Fibroblast of lung (primary cell): ENCODE data around the gene RABGAP1L. TPM values are rescaled to one million over a fixed set of nuclear protein-coding genes. Genes with fewer than 3 reads are reported as not detected.
A peak's percentile ranks its signal among the peaks of the same experiment; 100 is the strongest.

Experiments
- DNase-seq, 2 donors: peaks; one replicate each; pipeline versions ENCODE4 v3.0.0 to v3.0.0-alpha.2; 2010; ENCODE audit warnings: low read depth in 2 of 2
- H2AFZ ChIP-seq: 2 replicates; pipeline ENCODE4 v1.5.1; 2012; ENCODE audit warnings: low read length, control low read depth, inconsistent platforms
- H3K27ac ChIP-seq: 2 replicates; pipeline ENCODE4 v1.5.1; 2011; ENCODE audit warnings: low read length, control low read depth; ENCODE audit not compliant: insufficient read depth
- H3K27me3 ChIP-seq: 2 replicates; pipeline ENCODE4 v1.5.1; 2011; ENCODE audit warnings: mild to moderate bottlenecking, low read length; ENCODE audit not compliant: control insufficient read depth, insufficient read depth
- H3K36me3 ChIP-seq: 2 replicates; pipeline ENCODE4 v1.5.1; 2011; ENCODE audit warnings: low read length; ENCODE audit not compliant: control insufficient read depth, insufficient read depth
- H3K4me1 ChIP-seq: 2 replicates; pipeline ENCODE4 v1.5.1; 2011; ENCODE audit warnings: low read length; ENCODE audit not compliant: control insufficient read depth, insufficient read depth; ENCODE audit errors: extremely low read depth
- H3K4me2 ChIP-seq: 2 replicates; pipeline ENCODE4 v1.5.1; 2011; ENCODE audit warnings: low read length, control low read depth; ENCODE audit not compliant: insufficient read depth; ENCODE audit errors: extremely low read depth
- H3K4me3 ChIP-seq, 4 experiments: fragments of 200-600 bp in 1 of 4; sonication (generic) in 1 of 4; replicated peaks in 1 of 4; 2 replicates each; pipeline ENCODE4 v1.5.1; 2011 to 2016; ENCODE audit warnings: low read length in 4 of 4, low read depth in 3 of 4, mild to moderate bottlenecking in 3 of 4, control low read depth in 2 of 4, inconsistent platforms in 1 of 4, mixed read lengths in 1 of 4; ENCODE audit not compliant: insufficient read depth in 1 of 4; ENCODE audit errors: control extremely low read depth in 1 of 4
- H3K79me2 ChIP-seq: 2 replicates; pipeline ENCODE4 v1.5.1; 2012; ENCODE audit warnings: mild to moderate bottlenecking, low read length, inconsistent platforms; ENCODE audit not compliant: control insufficient read depth, insufficient read depth
- H3K9ac ChIP-seq: 2 replicates; pipeline ENCODE4 v1.5.1; 2011; ENCODE audit warnings: mild to moderate bottlenecking, low read length, control low read depth; ENCODE audit not compliant: insufficient read depth
- H3K9me3 ChIP-seq: 2 replicates; pipeline ENCODE4 v1.5.1; 2012; ENCODE audit warnings: low read depth, low read length; ENCODE audit not compliant: control insufficient read depth, insufficient read depth
- H4K20me1 ChIP-seq: 2 replicates; pipeline ENCODE4 v1.5.1; 2011; ENCODE audit warnings: low read length; ENCODE audit not compliant: control insufficient read depth, insufficient read depth; ENCODE audit errors: extremely low read depth
- EZH2 ChIP-seq: IDR thresholded peaks from 2 replicates; pipeline ENCODE4 v1.5.1; 2012; ENCODE audit warnings: low read length, control low read depth, mild to moderate bottlenecking; ENCODE audit errors: missing control alignments
- polyA plus RNA-seq, 2 donors: library from polyadenylated mRNA; depleted of rRNA in 1 of 2; stranded (reverse) in 1 of 2; unstranded in 1 of 2; fragments of >200 nt; gene quantifications; 2 replicates each; pipeline ENCODE4 v1.2.1, GENCODE V29; 2011 to 2012; ENCODE audit warnings: missing spikeins in 1 of 2
- total RNA-seq: library from RNA; depleted of rRNA; stranded (reverse); fragments of >200 nt; gene quantifications from 2 replicates; pipeline ENCODE4 v1.2.1, GENCODE V29; 2014
- TF ChIP-seq, protein P1 (sequence below), 2 donors: IDR thresholded peaks in 1 of 2; conservative IDR thresholded peaks in 1 of 2; 1 replicate in 1 of 2; 2 replicates in 1 of 2; pipeline ENCODE4 v1.5.1; 2011 to 2012; ENCODE audit warnings: low read length in 2 of 2, control low read depth in 1 of 2, inconsistent platforms in 1 of 2, low read depth in 1 of 2, mild to moderate bottlenecking in 1 of 2

Gene RABGAP1L
- total and polyA plus RNA-seq, 2 donors (not counting 1 experiment from before 2014, with no cell fraction given), result 33.8 to 36.5 TPM

DNA sequence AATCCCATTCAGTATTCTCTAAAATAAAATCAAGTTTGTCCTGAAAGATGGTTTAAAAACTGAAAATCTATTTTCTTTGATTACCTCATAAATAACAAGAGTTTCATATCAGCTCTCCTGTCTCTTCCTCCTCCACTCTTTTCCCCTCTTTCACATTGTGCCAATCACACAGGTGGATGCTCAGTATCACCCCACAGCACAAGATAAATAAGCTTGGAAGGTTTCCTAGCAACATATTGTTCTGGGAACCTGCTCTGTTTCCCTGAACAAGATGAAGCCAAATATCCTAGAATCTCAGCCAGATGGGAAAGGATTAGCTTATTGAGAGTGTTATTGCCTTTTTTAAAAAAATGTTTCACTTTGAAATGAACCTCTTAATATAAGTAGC, 794.7 kb downstream of the RABGAP1L start:
- H3K4me3 ChIP-seq, result no peak overlapping the region
- H3K9me3 ChIP-seq, result no peaks in the 10 kb centered on the region
- no peak overlapping the region for H3K9ac ChIP-seq
- DNase-seq, result no peak
- no peaks in the 10 kb centered on the region for H3K36me3 ChIP-seq
- no peaks in the 10 kb centered on the region for H4K20me1 ChIP-seq
- TF ChIP-seq, protein P1, sequence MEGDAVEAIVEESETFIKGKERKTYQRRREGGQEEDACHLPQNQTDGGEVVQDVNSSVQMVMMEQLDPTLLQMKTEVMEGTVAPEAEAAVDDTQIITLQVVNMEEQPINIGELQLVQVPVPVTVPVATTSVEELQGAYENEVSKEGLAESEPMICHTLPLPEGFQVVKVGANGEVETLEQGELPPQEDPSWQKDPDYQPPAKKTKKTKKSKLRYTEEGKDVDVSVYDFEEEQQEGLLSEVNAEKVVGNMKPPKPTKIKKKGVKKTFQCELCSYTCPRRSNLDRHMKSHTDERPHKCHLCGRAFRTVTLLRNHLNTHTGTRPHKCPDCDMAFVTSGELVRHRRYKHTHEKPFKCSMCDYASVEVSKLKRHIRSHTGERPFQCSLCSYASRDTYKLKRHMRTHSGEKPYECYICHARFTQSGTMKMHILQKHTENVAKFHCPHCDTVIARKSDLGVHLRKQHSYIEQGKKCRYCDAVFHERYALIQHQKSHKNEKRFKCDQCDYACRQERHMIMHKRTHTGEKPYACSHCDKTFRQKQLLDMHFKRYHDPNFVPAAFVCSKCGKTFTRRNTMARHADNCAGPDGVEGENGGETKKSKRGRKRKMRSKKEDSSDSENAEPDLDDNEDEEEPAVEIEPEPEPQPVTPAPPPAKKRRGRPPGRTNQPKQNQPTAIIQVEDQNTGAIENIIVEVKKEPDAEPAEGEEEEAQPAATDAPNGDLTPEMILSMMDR (conservative IDR thresholded peaks at IDR 0.05 in 1 of 2, IDR thresholded peaks at IDR 0.05 in 1 of 2; ENCODE audit: low read depth in 1 of 2, low read length in 2 of 2), result no peak
- no peak for TF ChIP-seq EZH2
- no peaks in the 10 kb centered on the region for H3K79me2 ChIP-seq
- no peaks in the 10 kb centered on the region for H3K27me3 ChIP-seq
- no peak overlapping the region for H2AFZ ChIP-seq
- H3K4me2 ChIP-seq, result no peak overlapping the region
- no peak overlapping the region for H3K27ac ChIP-seq
- H3K4me1 ChIP-seq, result no peaks in the 10 kb centered on the region

DNA sequence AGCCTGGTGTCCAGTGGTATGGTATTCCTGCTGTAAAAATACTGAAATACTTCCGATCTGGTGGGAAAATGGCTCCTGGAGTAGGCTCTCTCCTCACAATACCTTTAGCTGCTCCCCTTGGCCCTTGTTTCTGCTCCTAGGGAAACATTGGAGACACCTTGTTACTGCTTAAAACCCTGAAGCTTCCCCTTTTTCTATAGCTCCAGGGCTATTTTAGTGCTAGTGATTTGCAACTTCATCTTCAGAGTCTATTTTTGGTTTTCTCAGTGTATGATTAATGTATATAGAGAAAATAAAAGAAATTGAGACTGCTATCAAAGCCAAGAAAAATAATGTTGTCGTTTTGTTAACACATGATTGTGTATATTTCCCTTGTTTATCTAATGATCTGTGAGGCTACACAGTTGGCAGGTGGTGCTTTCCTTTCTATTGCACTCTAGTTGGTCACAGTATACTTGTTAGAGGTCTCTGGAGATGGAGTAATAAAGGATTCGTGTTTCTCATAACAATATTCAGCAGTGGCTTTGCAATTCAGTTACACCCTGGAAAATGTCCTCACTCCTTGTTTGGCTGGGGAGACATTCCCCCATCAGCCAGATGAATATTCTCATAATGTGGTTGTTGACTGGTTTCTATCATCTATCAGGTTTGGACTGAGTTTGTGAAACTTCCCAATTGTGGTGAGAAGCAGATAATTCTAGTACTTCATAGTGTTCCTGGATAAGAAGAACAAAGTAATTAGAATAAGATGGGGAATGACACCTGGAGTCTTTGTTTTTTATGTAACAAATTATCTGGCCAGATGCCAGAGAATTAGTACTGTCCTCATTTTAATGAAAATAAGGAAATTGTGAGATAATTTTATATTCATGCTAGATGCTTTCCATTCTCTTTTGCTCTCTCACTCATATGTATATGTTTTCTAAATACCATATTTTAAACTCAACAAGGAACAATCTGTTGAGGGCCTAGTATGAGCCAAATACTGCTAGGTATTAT, 795.6 kb downstream of the RABGAP1L start:
- Histone ChIP-seq H3K9me3 (no peaks in the 10 kb centered on the region), H3K4me3 (no peak overlapping the region), H3K4me2 (no peak overlapping the region), H3K4me1 (no peaks in the 10 kb centered on the region), H3K9ac (no peak overlapping the region), H3K27ac (no peak overlapping the region), H3K79me2 (no peaks in the 10 kb centered on the region), H3K36me3 (no peaks in the 10 kb centered on the region), H3K27me3 (no peaks in the 10 kb centered on the region), H4K20me1 (no peaks in the 10 kb centered on the region), H2AFZ (no peak overlapping the region)
- TF ChIP-seq, protein P1 (conservative IDR thresholded peaks at IDR 0.05 in 1 of 2, IDR thresholded peaks at IDR 0.05 in 1 of 2; ENCODE audit: low read depth in 1 of 2, low read length in 2 of 2), result no peak
- TF ChIP-seq EZH2, result no peak
- DNase-seq, result peak in 1 of 2 donors; percentile 15

DNA sequence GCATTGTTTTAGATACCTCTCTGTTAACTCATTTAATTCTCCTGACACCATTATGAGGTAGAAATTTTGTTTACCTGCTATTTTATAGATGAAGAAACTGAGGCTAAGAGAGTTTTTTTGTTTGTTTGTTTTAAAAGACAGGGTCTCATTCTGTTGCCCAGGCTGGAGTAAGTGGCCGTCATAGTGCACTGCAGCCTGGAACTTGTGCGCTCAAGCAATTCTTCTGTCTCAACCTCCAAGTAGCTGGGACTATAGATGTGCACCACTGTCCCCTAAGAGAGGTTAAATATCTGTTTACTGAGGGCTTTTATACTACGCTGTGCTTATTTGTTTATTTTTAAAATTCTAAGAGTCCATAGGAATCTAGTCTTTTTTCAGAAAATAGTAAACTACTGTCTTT, 796.8 kb downstream of the RABGAP1L start:
- Histone ChIP-seq H3K79me2 (no peaks in the 10 kb centered on the region), H3K27me3 (no peaks in the 10 kb centered on the region), H3K9ac (no peak overlapping the region), H3K27ac (no peak overlapping the region), H3K4me2 (no peak overlapping the region), H3K36me3 (no peaks in the 10 kb centered on the region), H3K4me1 (no peaks in the 10 kb centered on the region), H4K20me1 (no peaks in the 10 kb centered on the region), H3K9me3 (no peaks in the 10 kb centered on the region), H3K4me3 (no peak overlapping the region), H2AFZ (no peak overlapping the region)
- TF ChIP-seq EZH2, result no peak
- TF ChIP-seq, protein P1 (conservative IDR thresholded peaks at IDR 0.05 in 1 of 2, IDR thresholded peaks at IDR 0.05 in 1 of 2; ENCODE audit: low read depth in 1 of 2, low read length in 2 of 2), result no peak
- DNase-seq, result no peak
